Gastroesophageal sphincter (tissue), 3 donors: ENCODE measurements around the gene ARHGDIB.

ENCODE experiments used
- CTCF ChIP-seq, 4 experiments: fragments of 200-600 bp in 2 of 4; fragments of 450-650 bp in 2 of 4; sonication (generic) in 1 of 4; IDR thresholded peaks; one replicate each; pipeline ENCODE4 v1.5.1; 2017 to 2019; ENCODE audit warnings: antibody characterized with exemption in 4 of 4, mild to moderate bottlenecking in 2 of 4, moderate library complexity in 2 of 4
- EP300 ChIP-seq: sonication (generic); formaldehyde crosslinking; IDR thresholded peaks from one replicate; pipeline ENCODE4 v1.6.1; 2017; ENCODE audit warnings: antibody characterized with exemption, mild to moderate bottlenecking
- POLR2A ChIP-seq, 2 donors: fragments of 450-650 bp; IDR thresholded peaks; one replicate each; pipeline ENCODE4 v1.6.1; 2017; ENCODE audit warnings: antibody characterized with exemption in 2 of 2, mild to moderate bottlenecking in 2 of 2, moderate library complexity in 1 of 2
- POLR2AphosphoS5 ChIP-seq: sonication (generic); formaldehyde crosslinking; IDR thresholded peaks from one replicate; pipeline ENCODE4 v1.6.1; 2017; ENCODE audit warnings: antibody characterized with exemption

- TF ChIP-seq CTCF (IDR thresholded peaks at IDR 0.05), result no peak
- no peak for TF ChIP-seq EP300
- no peak for TF ChIP-seq POLR2A (IDR thresholded peaks at IDR 0.05)
- no peak for TF ChIP-seq POLR2AphosphoS5
Measured at GRCh38 chr12:15005064-15005463, 43.7 kb upstream of the ARHGDIB start.
